Epithelial cell of esophagus (primary cell): Measurements from ENCODE around the gene C7orf33.

Source experiments
- DNase-seq: peaks from one replicate; pipeline ENCODE4 v3.0.0; 2010; ENCODE audit warnings: low read depth
- H3K4me3 ChIP-seq: 2 replicates; pipeline ENCODE4 v1.5.1; 2011; ENCODE audit warnings: mild to moderate bottlenecking, low read length, control low read depth
- CTCF ChIP-seq: IDR thresholded peaks from 2 replicates; pipeline ENCODE4 v1.5.1; 2011; ENCODE audit warnings: low read depth, mild to moderate bottlenecking, low read length, control low read depth, inconsistent platforms; ENCODE audit not compliant: insufficient read depth; ENCODE audit errors: missing control alignments

C7orf33 gene

GRCh38 chr7:148625342-148625741 is 34.8 kb downstream of the C7orf33 start:
- no peak overlapping the region for H3K4me3 ChIP-seq
- TF ChIP-seq CTCF = no peak
- DNase-seq = no peak

DNA sequence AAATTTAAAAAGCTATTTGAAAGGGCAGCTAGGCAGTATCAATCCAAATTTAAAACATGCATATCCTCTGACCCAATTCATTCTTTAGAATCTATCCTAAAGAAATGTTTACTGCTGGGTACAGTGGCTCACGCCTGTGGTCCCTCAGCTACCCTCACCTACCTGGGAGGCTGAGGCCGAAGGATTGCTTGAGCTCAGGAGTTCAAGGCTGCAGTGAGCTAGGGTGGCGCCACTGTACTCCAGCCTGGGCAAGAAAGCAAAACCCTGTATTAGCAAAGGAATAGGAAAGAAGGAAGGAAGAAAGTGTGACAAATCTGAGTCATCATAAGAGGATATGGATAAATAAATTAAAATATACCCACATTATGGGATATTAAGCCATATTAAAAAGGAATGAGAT is 36.3 kb downstream of the C7orf33 start:
- no peak overlapping the region for H3K4me3 ChIP-seq
- DNase-seq = no peak
- no peak for TF ChIP-seq CTCF

DNA sequence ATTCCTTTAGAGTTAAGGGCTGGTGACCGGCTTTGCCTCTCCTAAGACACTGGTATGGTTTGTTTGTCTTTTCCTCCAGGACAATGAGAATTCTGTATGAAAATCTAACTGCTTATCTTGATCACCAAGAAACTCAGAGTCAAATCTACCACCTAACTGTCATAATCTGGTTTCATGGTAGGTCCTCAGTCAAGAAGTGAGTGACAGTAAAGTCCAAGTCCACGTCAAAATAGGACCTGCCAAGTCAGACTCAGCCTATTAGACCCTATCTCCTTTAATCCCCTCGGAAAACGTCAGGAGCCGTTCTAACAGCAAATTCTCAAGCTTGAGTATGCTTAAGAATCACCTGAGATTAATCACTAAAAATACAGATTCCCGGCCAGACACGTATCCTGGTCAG is 37.4 kb downstream of the C7orf33 start:
- DNase-seq = no peak
- no peak overlapping the region for H3K4me3 ChIP-seq
- TF ChIP-seq CTCF = no peak

- no peak for TF ChIP-seq CTCF
- no peak overlapping the region for H3K4me3 ChIP-seq
- DNase-seq = no peak
Observed at GRCh38 chr7:148630078-148630477, 39.5 kb downstream of the C7orf33 start.

DNA sequence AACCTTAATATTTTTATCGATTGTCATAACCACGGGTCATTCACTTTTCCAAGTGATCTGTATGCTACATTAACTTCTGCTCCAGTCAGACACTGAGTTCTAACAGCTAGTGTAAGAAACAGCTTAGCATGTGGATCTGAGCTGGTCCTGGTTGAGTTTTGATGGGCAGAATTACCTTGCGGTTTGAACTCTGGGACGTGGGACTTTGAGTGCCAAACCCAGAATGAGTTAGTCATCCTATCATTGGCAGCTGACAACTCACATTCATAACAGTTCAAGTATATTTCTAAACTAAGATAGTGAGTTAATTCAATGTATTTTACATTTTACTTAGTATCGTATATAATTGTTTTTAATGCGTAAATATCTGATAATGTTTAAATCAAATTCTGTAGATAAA is 43.2 kb downstream of the C7orf33 start:
- no peak overlapping the region for H3K4me3 ChIP-seq
- DNase-seq = no peak
- TF ChIP-seq CTCF = no peak

DNA sequence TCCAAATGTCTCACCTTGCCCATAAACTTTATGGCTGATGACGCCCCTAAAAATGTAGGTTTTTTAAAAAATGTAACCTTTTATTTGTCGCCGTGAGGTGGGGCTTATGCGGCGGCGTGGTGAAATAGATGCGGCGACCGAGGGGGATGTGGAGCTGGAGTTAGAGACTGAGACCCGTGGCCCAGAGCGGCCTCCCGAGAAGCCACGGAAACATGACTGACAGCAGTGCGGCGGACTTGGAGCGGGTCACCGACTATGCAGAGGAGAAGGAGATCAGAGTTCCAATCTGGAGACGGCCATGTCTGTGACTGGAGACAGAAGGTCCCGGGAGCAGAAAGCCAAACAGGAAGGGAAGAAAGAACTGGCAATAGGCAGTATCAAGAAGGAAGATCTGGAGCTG is 46.5 kb downstream of the C7orf33 start:
- H3K4me3 ChIP-seq = no peak overlapping the region
- no peak for TF ChIP-seq CTCF
- no peak for DNase-seq

DNA sequence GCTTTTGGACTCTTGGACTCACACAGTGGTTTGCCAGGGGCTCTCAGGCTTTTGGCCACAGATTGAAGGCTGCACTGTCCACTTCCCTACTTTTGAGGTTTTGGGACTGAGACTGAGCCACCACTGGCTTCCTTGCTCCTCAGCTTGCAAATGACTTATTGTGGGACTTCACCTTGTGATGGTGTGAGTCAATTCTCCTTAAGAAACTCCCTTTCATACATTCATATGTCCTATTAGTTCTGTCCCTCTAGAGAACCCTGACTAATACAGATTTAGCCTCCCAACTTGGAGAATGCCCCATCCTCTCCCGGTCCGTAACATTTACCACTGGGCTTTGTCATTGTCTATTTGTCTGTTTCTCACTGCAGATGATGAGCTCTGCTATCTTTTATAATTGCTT is 55.3 kb downstream of the C7orf33 start:
- TF ChIP-seq CTCF = no peak
- no peak for DNase-seq
- H3K4me3 ChIP-seq = no peak overlapping the region
